Measurements from ENCODE around the gene PTGIR.

Gene PTGIR

GRCh38 chr19:46613525-46613924 is 11.4 kb downstream of the PTGIR start:
- peak; percentile 14 for DNase-seq

- peak; percentile 7 for DNase-seq
Observed at GRCh38 chr19:46611776-46612175, 13.1 kb downstream of the PTGIR start.

- peak; percentile 48 for DNase-seq
Observed at GRCh38 chr19:46610851-46611770, 13.8 kb downstream of the PTGIR start.

- no peak for DNase-seq
Observed at GRCh38 chr19:46610413-46610775, 14.5 kb downstream of the PTGIR start.

- DNase-seq: peak; percentile 12
Observed at GRCh38 chr19:46609511-46610412, 15.1 kb downstream of the PTGIR start.

GRCh38 chr19:46608581-46609345 is 16.1 kb downstream of the PTGIR start:
- no peak for DNase-seq

GRCh38 chr19:46608178-46608577 is 16.7 kb downstream of the PTGIR start:
- no peak for DNase-seq

GRCh38 chr19:46607448-46607841 is 17.4 kb downstream of the PTGIR start:
- no peak for DNase-seq

- DNase-seq: peak; percentile 6
Observed at GRCh38 chr19:46606681-46607447, 18.0 kb downstream of the PTGIR start.

GRCh38 chr19:46606019-46606418 is 18.9 kb downstream of the PTGIR start:
- DNase-seq: no peak

GRCh38 chr19:46605356-46605821 is 19.5 kb downstream of the PTGIR start:
- DNase-seq: no peak

GRCh38 chr19:46604781-46605355 is 20.0 kb downstream of the PTGIR start:
- no peak for DNase-seq

GRCh38 chr19:46603752-46604231 is 21.1 kb downstream of the PTGIR start:
- DNase-seq: no peak

- no peak for DNase-seq
Observed at GRCh38 chr19:46603195-46603637, 21.7 kb downstream of the PTGIR start.

GRCh38 chr19:46602392-46603194 is 22.3 kb downstream of the PTGIR start:
- DNase-seq: no peak

- no peak for DNase-seq
Observed at GRCh38 chr19:46601318-46602224, 23.3 kb downstream of the PTGIR start, which contains the start of gene CALM3. Gene CALM3 (plus strand): TSS chr19:46601330. CDS start chr19:46601435, 105 bp downstream.

- peak; percentile 95 for DNase-seq
Observed at GRCh38 chr19:46600384-46601317, 24.2 kb downstream of the PTGIR start.

Measured in CD4-positive, alpha-beta T cell treated with Interleukin-15 for 1 hour (primary cell).